Occipital lobe (tissue), 3 donors: Measurements from ENCODE around the gene PRSS1. TPM values are rescaled to one million over a fixed set of nuclear protein-coding genes. Genes with fewer than 3 reads are reported as not detected.

Source experiments
- DNase-seq: peaks from one replicate; lab custom pipeline; 2025; lab: John Stamatoyannopoulos, UW
- small RNA-seq: library from RNA; depleted of rRNA; stranded (forward); fragments of <200 nt; gene quantifications from one replicate; pipeline ENCODE3, GENCODE V24; 2014
- total RNA-seq: library from RNA; depleted of rRNA; stranded (reverse); fragments of >200 nt; gene quantifications from one replicate; pipeline ENCODE4 v1.2.3, GENCODE V29; 2014

PRSS1 gene
- total RNA-seq, 1 donor from 2014 or later = not detected

DNA sequence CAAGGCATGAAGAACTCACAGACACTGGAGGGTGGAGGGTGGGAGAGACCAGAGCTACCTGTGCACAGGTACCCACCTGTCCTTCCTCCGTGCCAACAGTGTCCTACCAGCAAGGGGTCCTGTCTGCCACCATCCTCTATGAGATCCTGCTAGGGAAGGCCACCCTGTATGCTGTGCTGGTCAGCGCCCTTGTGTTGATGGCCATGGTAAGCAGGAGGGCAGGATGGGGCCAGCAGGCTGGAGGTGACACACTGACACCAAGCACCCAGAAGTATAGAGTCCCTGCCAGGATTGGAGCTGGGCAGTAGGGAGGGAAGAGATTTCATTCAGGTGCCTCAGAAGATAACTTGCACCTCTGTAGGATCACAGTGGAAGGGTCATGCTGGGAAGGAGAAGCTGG, 43.3 kb downstream of the PRSS1 start:
- no peak for DNase-seq

DNA sequence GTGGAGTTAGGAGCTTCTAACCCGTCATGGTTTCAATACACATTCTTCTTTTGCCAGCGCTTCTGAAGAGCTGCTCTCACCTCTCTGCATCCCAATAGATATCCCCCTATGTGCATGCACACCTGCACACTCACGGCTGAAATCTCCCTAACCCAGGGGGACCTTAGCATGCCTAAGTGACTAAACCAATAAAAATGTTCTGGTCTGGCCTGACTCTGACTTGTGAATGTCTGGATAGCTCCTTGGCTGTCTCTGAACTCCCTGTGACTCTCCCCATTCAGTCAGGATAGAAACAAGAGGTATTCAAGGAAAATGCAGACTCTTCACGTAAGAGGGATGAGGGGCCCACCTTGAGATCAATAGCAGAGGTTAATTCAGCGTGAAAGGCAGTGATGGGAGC, 43.9 kb downstream of the PRSS1 start:
- DNase-seq = no peak

DNA sequence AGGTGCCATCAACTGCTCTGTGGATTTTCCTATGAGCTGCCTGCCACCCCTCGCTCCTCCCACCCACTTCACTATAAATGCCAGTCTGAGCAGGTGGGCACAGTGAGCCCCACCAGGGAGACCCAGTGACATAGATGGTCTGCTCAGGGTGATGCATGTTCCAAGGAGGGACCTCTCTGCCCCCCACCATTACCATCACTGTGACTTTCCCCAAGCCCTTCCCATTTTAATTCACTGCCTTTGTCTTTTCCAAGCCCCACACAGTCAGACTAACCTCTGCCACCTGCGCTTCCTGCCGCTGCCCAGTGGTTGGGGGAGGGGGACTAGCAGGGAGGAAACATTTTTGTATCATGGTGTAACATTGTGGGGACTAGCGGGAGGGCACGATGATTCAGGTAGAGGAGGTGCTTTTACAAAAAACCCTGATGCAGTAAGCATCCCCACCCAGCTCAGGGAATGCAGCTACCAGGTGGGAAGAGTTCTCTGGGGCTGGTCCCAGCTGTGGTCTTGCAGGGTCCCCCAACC, 46.1 kb downstream of the PRSS1 start:
- DNase-seq = no peak

DNA sequence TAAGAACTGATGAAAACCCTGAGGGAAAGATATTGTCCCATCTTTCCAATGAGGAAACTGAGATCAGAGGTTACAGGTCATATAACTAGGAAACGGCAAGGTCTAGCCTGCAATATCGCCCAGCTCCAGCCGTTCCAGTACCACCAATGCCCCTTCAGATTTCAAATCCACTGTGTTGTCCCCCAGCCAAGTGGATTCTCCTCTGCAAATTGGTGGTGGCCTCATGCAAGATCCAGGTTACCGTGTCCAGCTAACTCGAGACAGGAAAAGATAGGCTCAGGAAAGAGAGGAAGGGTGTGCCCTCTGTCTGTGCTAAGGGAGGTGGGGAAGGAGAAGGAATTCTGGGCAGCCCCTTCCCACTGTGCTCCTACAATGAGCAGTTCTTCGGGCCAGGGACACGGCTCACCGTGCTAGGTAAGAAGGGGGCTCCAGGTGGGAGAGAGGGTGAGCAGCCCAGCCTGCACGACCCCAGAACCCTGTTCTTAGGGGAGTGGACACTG, 46.8 kb downstream of the PRSS1 start:
- DNase-seq = no peak

DNA sequence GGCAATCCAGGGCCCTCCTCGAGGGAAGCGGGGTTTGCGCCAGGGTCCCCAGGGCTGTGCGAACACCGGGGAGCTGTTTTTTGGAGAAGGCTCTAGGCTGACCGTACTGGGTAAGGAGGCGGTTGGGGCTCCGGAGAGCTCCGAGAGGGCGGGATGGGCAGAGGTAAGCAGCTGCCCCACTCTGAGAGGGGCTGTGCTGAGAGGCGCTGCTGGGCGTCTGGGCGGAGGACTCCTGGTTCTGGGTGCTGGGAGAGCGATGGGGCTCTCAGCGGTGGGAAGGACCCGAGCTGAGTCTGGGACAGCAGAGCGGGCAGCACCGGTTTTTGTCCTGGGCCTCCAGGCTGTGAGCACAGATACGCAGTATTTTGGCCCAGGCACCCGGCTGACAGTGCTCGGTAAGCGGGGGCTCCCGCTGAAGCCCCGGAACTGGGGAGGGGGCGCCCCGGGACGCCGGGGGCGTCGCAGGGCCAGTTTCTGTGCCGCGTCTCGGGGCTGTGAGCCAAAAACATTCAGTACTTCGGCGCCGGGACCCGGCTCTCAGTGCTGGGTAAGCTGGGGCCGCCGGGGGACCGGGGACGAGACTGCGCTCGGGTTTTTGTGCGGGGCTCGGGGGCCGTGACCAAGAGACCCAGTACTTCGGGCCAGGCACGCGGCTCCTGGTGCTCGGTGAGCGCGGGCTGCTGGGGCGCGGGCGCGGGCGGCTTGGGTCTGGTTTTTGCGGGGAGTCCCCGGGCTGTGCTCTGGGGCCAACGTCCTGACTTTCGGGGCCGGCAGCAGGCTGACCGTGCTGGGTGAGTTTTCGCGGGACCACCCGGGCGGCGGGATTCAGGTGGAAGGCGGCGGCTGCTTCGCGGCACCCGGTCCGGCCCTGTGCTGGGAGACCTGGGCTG, 47.5 kb downstream of the PRSS1 start:
- DNase-seq = no peak

DNA sequence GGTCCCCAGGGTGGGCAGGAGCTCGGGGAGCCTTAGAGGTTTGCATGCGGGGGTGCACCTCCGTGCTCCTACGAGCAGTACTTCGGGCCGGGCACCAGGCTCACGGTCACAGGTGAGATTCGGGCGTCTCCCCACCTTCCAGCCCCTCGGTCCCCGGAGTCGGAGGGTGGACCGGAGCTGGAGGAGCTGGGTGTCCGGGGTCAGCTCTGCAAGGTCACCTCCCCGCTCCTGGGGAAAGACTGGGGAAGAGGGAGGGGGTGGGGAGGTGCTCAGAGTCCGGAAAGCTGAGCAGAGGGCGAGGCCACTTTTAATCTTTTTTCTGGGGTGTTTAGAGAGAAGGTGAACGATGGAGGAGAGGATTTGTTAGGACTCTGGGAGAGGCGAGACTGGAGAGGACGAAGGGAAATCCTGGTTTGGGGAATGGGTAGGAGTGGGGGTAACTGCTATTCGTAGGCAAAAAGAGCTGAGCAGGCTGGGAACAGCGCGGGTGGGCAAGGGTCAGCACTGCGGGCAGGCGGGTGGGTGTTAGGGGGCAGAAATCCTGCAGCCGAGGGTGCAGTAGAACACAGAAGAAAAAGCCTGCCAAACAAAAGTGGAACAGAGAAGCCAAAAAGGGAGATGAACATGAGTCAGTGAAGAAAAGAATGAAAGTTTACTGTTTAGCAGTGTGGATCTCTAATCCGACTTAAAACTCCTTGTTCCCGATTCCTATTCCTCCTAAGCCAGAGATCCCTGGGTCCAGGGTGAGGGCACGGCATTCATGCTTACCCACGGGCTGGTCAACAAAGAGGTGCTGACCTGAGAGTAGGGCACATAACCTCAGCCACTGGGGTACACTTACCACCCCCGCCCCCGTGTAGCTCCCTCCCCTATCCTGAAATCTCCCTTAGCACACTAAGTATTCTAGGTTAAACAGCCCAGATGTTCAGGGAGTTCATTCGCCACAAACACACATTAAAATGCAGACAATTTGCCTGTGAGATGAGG, 48.4 kb downstream of the PRSS1 start:
- DNase-seq = no peak

DNA sequence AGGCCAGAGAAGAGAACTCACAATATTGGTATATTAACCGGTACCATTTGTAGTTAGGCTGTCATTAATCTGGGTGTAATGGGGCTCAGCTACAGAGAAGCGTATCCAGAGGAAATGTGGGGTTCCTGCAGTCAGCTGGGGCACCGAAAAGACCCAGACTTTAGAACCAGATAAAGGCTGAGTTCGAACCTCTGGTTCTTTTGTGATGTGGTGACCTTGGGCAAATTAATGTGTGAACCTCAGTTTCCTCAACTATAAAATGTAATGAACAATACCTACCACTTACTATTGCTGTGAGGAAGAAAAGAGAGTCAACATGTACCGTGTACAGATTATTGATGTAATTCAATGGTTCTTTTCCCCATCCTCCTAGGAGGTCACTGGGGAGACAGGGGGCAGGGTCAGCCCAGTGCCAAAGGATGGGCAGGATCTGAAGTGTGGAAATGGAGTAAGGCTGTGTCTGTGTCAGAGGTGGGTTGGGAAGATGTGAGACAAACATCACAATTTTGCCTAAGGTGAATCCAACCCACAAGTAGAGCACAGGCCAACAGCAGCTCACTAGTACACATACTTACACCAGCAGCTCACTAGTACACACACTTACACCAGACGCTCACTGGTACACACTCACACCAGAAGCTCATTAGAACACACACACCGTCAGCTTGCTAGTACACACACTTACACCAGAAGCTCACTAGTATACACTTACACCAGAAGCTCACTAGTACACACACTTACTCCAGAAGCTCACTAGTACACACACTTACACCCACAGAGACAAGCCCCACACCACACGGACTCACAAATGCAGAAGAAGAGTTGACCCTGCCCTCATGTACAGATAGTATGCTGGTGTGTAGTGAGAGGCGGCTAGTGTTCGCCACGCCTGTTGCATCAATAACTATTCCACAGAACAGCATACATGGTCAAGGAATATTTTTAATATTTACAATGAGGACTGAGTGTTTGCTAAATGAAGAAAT, 49.5 kb downstream of the PRSS1 start:
- DNase-seq = no peak

DNA sequence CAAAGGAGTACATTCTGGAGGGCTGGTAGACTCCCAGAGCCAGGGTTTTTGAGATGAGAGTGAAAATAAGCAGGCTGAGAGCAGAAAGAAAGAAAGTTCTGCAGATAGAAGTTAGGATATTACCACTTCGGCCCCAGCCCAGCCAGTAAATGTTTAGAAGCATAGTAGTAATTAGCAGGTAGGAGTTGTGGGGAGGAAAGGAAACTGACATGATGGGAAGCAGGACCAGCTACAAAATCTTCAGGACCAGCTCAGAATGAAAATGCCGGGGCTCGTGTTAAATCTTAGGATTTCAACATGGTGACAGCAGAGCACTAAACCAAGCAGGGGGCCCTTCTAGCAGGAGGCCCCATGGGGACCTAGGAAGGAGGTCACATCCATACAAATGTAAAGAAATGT, 50.2 kb downstream of the PRSS1 start:
- DNase-seq = no peak

DNA sequence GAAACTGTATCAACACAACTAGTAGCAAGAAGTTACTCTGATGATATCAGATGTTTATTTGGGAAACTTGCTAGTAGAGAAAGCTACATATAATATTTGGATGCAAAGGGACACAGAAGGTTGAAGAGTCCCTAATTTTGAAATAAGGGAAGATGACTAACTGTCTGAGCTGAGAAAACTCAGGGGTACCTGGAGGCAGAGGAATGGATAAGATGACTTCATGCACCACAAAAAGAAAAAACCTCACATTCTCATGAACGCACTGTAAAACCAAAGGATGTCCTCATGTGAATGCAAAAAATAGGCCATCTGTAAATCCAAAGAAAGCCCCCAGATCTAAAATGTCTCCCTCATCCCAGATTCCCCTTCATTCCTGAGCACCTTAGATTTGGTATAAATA, 50.8 kb downstream of the PRSS1 start:
- DNase-seq = no peak

DNA sequence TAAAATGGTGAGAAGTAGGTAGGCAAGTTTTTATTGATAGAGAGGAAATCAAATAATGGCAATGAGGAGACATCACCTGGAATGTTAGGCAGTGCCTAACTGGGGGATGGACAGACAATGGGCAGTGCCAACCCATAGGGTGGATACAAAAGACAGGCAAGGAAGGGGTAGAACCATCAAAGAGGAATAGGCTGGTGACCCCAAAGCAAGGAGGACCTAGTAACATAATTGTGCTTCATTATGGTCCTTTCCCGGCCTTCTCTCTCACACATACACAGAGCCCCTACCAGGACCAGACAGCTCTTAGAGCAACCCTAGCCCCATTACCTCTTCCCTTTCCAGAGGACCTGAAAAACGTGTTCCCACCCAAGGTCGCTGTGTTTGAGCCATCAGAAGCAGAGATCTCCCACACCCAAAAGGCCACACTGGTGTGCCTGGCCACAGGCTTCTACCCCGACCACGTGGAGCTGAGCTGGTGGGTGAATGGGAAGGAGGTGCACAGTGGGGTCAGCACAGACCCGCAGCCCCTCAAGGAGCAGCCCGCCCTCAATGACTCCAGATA, 51.5 kb downstream of the PRSS1 start:
- no peak for DNase-seq

DNA sequence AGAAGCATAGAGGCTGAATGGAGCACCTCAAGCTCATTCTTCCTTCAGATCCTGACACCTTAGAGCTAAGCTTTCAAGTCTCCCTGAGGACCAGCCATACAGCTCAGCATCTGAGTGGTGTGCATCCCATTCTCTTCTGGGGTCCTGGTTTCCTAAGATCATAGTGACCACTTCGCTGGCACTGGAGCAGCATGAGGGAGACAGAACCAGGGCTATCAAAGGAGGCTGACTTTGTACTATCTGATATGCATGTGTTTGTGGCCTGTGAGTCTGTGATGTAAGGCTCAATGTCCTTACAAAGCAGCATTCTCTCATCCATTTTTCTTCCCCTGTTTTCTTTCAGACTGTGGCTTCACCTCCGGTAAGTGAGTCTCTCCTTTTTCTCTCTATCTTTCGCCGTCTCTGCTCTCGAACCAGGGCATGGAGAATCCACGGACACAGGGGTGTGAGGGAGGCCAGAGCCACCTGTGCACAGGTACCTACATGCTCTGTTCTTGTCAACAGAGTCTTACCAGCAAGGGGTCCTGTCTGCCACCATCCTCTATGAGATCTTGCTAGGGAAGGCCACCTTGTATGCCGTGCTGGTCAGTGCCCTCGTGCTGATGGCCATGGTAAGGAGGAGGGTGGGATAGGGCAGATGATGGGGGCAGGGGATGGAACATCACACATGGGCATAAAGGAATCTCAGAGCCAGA, 52.5 kb downstream of the PRSS1 start:
- DNase-seq = no peak

DNA sequence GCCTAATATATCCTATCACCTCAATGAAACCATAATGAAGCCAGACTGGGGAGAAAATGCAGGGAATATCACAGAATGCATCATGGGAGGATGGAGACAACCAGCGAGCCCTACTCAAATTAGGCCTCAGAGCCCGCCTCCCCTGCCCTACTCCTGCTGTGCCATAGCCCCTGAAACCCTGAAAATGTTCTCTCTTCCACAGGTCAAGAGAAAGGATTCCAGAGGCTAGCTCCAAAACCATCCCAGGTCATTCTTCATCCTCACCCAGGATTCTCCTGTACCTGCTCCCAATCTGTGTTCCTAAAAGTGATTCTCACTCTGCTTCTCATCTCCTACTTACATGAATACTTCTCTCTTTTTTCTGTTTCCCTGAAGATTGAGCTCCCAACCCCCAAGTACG, 53.0 kb downstream of the PRSS1 start:
- DNase-seq = no peak

Small RNAs within 50 kb of the gene (small RNA-seq; reads per million reads assigned to genes)
- gene TRBD1 (not detected), gene TRBJ1-1 (not detected), gene TRBJ1-2 (not detected), gene TRBJ1-3 (not detected), gene TRBJ1-4 (not detected), gene TRBJ1-5 (not detected), gene TRBJ1-6 (not detected), gene TRBJ2-1 (not detected), gene TRBJ2-2 (not detected), gene TRBJ2-2P (not detected), gene TRBJ2-3 (not detected), gene TRBJ2-4 (not detected), gene TRBJ2-5 (not detected), gene TRBJ2-6 (not detected), gene TRBJ2-7 (not detected)

Other genes with a start within 250 kb of the PRSS1 start
- gene PRSS2, start 21.5 kb downstream of the PRSS1 start, total RNA-seq = not detected
- gene EPHB6, start 105.6 kb downstream of the PRSS1 start, total RNA-seq = 55.8 TPM
- gene TRPV6, start 136.3 kb downstream of the PRSS1 start, total RNA-seq = under 0.01 TPM
- gene TRPV5, start 184.3 kb downstream of the PRSS1 start, total RNA-seq = 0.31 TPM
- gene LLCFC1, start 190.0 kb downstream of the PRSS1 start, total RNA-seq = not detected
- 3.0 TPM for gene KEL, start 212.9 kb downstream of the PRSS1 start, total RNA-seq